ENCODE data around the gene KIF20B. TPM values are rescaled to one million over a fixed set of nuclear protein-coding genes. Genes with fewer than 3 reads are reported as not detected.

The KIF20B gene
- total RNA-seq, 2 experiments from 2014 or later, result 74.6 to 86.2 TPM

DNA sequence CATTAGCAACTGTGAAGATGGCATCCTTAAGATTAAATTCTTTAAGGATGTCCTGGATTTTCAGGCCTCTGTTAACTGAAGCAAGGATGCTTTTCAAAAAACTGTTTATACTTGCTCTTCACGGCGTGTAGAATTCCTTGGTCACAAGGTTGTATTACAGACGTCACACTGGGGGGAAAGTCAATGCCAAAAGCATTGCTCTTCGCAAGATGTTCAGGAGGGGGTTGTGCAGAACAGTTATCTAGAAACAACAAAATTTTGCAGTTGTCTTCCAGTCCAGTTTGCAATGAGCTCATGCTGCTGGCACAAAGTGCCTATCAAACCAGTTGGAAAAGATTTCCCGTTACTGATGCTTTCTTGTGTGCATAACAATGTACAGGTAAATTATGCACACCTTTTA is 8.2 kb upstream of the KIF20B start:
- no peaks in the 10 kb centered on the region for H3K27me3 Mint-ChIP-seq
- DNase-seq (no peak), ATAC-seq (no peak)
- H3K9me3 Mint-ChIP-seq (ENCODE audit: low read depth), result no peaks in the 10 kb centered on the region
- no peaks in the 10 kb centered on the region for H3K36me3 Mint-ChIP-seq (ENCODE audit: low read depth)
- ChIA-PET POLR2A (no interaction called here), CTCF (no interaction called here)
- intact Hi-C loops (cut with DNase I, micrococcal nuclease), result no loop called here
- H3K27ac Mint-ChIP-seq, result no peak overlapping the region
- H3K4me1 Mint-ChIP-seq, result no peaks in the 10 kb centered on the region
- H3K4me3 Mint-ChIP-seq, result no peak overlapping the region

GRCh38 chr10:89695307-89695706 is 6.1 kb upstream of the KIF20B start:
- POLR2A ChIA-PET, result interaction anchor here (0.6 kb wide), 1 partner anchor 1102 kb away, joined by 3 read pairs; no protein-coding TSS in a partner anchor
- H3K36me3 Mint-ChIP-seq (ENCODE audit: low read depth), result no peaks in the 10 kb centered on the region
- DNase-seq, result no peak
- no peak overlapping the region for H3K27ac Mint-ChIP-seq
- no peak for ATAC-seq
- no peaks in the 10 kb centered on the region for H3K27me3 Mint-ChIP-seq
- H3K4me1 Mint-ChIP-seq, result peaks cover 4% of the 10 kb centered on the region
- H3K9me3 Mint-ChIP-seq (ENCODE audit: low read depth), result no peaks in the 10 kb centered on the region
- intact Hi-C loops (cut with DNase I, micrococcal nuclease), result no loop called here
- CTCF ChIA-PET, result no interaction called here
- H3K4me3 Mint-ChIP-seq, result no peak overlapping the region

GRCh38 chr10:89697946-89698345 is 3.4 kb upstream of the KIF20B start:
- Mint-ChIP-seq H3K9me3 (ENCODE audit: low read depth) (no peaks in the 10 kb centered on the region), H3K27me3 (no peaks in the 10 kb centered on the region), H3K27ac (no peak overlapping the region), H3K4me1 (peaks cover 17% of the 10 kb centered on the region), H3K4me3 (no peak overlapping the region), H3K36me3 (ENCODE audit: low read depth) (peaks cover 5% of the 10 kb centered on the region)
- ChIA-PET CTCF (no interaction called here), POLR2A (no interaction called here)
- intact Hi-C loops (cut with DNase I, micrococcal nuclease), result no loop called here
- ATAC-seq, result no peak
- DNase-seq, result no peak

- intact Hi-C loops (cut with DNase I, micrococcal nuclease), result loop anchor here (2.0 to 10.0 kb wide), 5 partner anchors 163 to 709 kb away; partner anchors contain the start of genes FAS (in 1 of the 2), IFIT5 (in 1 of the 2) and LIPA (in 1 of the 2)
- ATAC-seq (no peak), DNase-seq (no peak)
- ChIA-PET CTCF (no interaction called here), POLR2A (no interaction called here)
- Mint-ChIP-seq H3K27ac (no peak overlapping the region), H3K36me3 (ENCODE audit: low read depth) (peaks cover 6% of the 10 kb centered on the region), H3K27me3 (no peaks in the 10 kb centered on the region), H3K4me3 (peak overlapping the region; percentile 21), H3K9me3 (ENCODE audit: low read depth) (no peaks in the 10 kb centered on the region), H3K4me1 (peaks cover 26% of the 10 kb centered on the region)
Observed at GRCh38 chr10:89699581-89700064, 1.8 kb upstream of the KIF20B start.

- H3K27ac Mint-ChIP-seq, result peak overlapping the region; percentile 98
- no peaks in the 10 kb centered on the region for H3K9me3 Mint-ChIP-seq (ENCODE audit: low read depth)
- intact Hi-C loops (cut with DNase I, micrococcal nuclease), result loop anchor here (1.0 to 10.0 kb wide), 9 partner anchors 56 to 1170 kb away; partner anchors contain the start of genes FAS (in 1 of the 2), IFIT1 (in 1 of the 2), IFIT5 (in 1 of the 2) and LIPA (in 1 of the 2)
- H3K4me1 Mint-ChIP-seq, result peaks cover 35% of the 10 kb centered on the region
- no peaks in the 10 kb centered on the region for H3K27me3 Mint-ChIP-seq
- ChIA-PET CTCF (interaction anchor here (1.0 to 1.5 kb wide), 3 partner anchors 15 to 121 kb away, joined by 3 to 5 read pairs (median 3); no protein-coding TSS in a partner anchor), POLR2A (interaction anchor here (0.8 to 1.5 kb wide), 6 partner anchors 15 to 369 kb away, joined by 3 to 22 read pairs (median 3); no protein-coding TSS in a partner anchor)
- ATAC-seq (no peak), DNase-seq (no peak)
- H3K36me3 Mint-ChIP-seq (ENCODE audit: low read depth), result peaks cover 12% of the 10 kb centered on the region
- peak overlapping the region; percentile 99 for H3K4me3 Mint-ChIP-seq
Observed at GRCh38 chr10:89700923-89701241, 508 bp upstream of the KIF20B start.

GRCh38 chr10:89702121-89702480 is 711 bp downstream of the KIF20B start:
- peak overlapping the region; percentile 98 for H3K27ac Mint-ChIP-seq
- POLR2A ChIA-PET, result interaction anchor here (1.2 to 1.5 kb wide), 3 partner anchors 14 to 370 kb away, joined by 3 to 22 read pairs (median 3); no protein-coding TSS in a partner anchor
- H3K4me1 Mint-ChIP-seq, result peaks cover 45% of the 10 kb centered on the region
- intact Hi-C loops (cut with DNase I, micrococcal nuclease), result loop anchor here (5.0 to 10.0 kb wide), 3 partner anchors 160 to 447 kb away; partner anchors contain the start of gene LIPA (in 1 of the 2)
- DNase-seq (peak; percentile 49), ATAC-seq (peak; percentile 4)
- H3K9me3 Mint-ChIP-seq (ENCODE audit: low read depth), result no peaks in the 10 kb centered on the region
- H3K4me3 Mint-ChIP-seq, result peak overlapping the region; percentile 99
- H3K36me3 Mint-ChIP-seq (ENCODE audit: low read depth), result peaks cover 21% of the 10 kb centered on the region
- CTCF ChIA-PET, result interaction anchor here (1.2 kb wide), 1 partner anchor 41 kb away, joined by 4 read pairs; no protein-coding TSS in a partner anchor
- no peaks in the 10 kb centered on the region for H3K27me3 Mint-ChIP-seq

DNA sequence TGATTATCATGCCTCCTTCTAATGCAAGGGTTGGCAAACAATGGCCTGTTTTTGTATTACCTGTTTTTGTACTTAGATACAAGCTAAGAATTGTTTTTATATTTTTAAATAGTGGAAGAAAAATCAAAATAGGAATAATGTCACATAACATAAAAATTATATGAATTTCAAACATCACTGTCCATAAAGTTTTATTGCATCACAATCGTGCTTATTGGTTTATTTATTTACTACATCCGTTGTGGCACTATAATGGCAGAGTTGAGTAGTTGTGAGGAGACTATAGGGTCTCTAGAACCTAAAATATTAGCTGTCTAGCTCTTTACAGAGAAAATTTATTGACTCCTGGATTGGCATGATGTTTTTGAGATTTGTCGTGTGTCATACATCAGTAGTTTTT is 4.1 kb downstream of the KIF20B start:
- Mint-ChIP-seq H3K27me3 (no peaks in the 10 kb centered on the region), H3K36me3 (ENCODE audit: low read depth) (peaks cover 28% of the 10 kb centered on the region), H3K4me3 (no peak overlapping the region), H3K9me3 (ENCODE audit: low read depth) (no peaks in the 10 kb centered on the region), H3K4me1 (peaks cover 42% of the 10 kb centered on the region), H3K27ac (no peak overlapping the region)
- intact Hi-C loops (cut with DNase I, micrococcal nuclease), result loop anchor here in 1 of 2 experiments (10.0 kb wide), 1 partner anchor 451 kb away; the partner anchor contains the start of gene LIPA
- ChIA-PET CTCF (no interaction called here), POLR2A (no interaction called here)
- ATAC-seq (no peak), DNase-seq (no peak)

GRCh38 chr10:89706011-89706410 is 4.6 kb downstream of the KIF20B start:
- DNase-seq (no peak), ATAC-seq (no peak)
- CTCF ChIA-PET, result no interaction called here
- peaks cover 39% of the 10 kb centered on the region for H3K4me1 Mint-ChIP-seq
- H3K4me3 Mint-ChIP-seq, result no peak overlapping the region
- intact Hi-C loops (cut with DNase I, micrococcal nuclease), result loop anchor here in 1 of 2 experiments (10.0 kb wide), 1 partner anchor 451 kb away; the partner anchor contains the start of gene LIPA
- POLR2A ChIA-PET, result no interaction called here
- no peaks in the 10 kb centered on the region for H3K27me3 Mint-ChIP-seq
- no peak overlapping the region for H3K27ac Mint-ChIP-seq
- H3K36me3 Mint-ChIP-seq (ENCODE audit: low read depth), result peaks cover 31% of the 10 kb centered on the region
- no peaks in the 10 kb centered on the region for H3K9me3 Mint-ChIP-seq (ENCODE audit: low read depth)

DNA sequence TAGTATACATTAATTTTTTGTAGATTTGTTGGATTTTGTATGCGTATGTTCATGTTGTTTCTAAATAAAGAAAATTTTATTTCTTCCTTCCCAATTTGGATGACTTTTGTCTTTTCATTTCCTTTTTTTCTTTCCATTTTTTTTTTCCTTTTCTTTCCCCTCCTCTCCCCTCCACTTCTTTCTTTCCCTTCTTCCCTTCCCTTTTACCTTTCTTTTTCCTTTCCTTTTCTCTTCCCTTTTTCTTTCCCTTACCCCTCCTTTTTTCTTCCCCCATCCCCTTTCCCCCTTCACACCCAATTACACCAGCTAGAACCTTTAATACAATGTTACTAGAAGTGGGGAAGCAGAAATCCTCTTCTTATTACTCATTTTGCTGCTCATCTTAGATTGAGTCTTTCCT is 6.0 kb downstream of the KIF20B start:
- Mint-ChIP-seq H3K27ac (no peak overlapping the region), H3K27me3 (no peaks in the 10 kb centered on the region), H3K36me3 (ENCODE audit: low read depth) (peaks cover 32% of the 10 kb centered on the region), H3K9me3 (ENCODE audit: low read depth) (no peaks in the 10 kb centered on the region), H3K4me3 (no peak overlapping the region), H3K4me1 (peaks cover 35% of the 10 kb centered on the region)
- CTCF ChIA-PET, result interaction anchor here (0.6 kb wide), 1 partner anchor 17 kb away, joined by 3 read pairs; no protein-coding TSS in a partner anchor
- intact Hi-C loops (cut with DNase I, micrococcal nuclease), result loop anchor here in 1 of 2 experiments (10.0 kb wide), 1 partner anchor 453 kb away; the partner anchor contains the start of gene LIPA
- ATAC-seq (no peak), DNase-seq (no peak)
- POLR2A ChIA-PET, result no interaction called here

DNA sequence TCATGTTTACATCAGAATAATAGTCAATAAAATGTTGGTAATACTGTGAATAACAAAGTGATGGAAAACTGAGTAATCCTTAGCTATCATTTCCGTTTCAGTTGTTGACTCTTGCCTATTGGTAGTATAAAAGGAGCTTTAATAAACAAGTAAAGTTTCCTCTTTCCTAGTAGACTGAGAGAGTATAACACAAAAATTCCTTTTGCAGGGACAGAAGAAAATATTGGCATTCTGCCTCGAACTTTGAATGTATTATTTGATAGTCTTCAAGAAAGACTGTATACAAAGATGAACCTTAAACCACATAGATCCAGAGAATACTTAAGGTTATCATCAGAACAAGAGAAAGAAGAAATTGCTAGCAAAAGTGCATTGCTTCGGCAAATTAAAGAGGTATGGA is 9.4 kb downstream of the KIF20B start:
- H3K4me1 Mint-ChIP-seq, result peaks cover 13% of the 10 kb centered on the region
- peaks cover 31% of the 10 kb centered on the region for H3K36me3 Mint-ChIP-seq (ENCODE audit: low read depth)
- ChIA-PET POLR2A (no interaction called here), CTCF (no interaction called here)
- no peaks in the 10 kb centered on the region for H3K9me3 Mint-ChIP-seq (ENCODE audit: low read depth)
- ATAC-seq (no peak), DNase-seq (no peak)
- intact Hi-C loops (cut with DNase I, micrococcal nuclease), result no loop called here
- H3K27ac Mint-ChIP-seq, result no peak overlapping the region
- H3K27me3 Mint-ChIP-seq, result no peaks in the 10 kb centered on the region
- H3K4me3 Mint-ChIP-seq, result no peak overlapping the region

- no peak overlapping the region for H3K27ac Mint-ChIP-seq
- ChIA-PET CTCF (no interaction called here), POLR2A (no interaction called here)
- H3K4me3 Mint-ChIP-seq, result no peak overlapping the region
- no peaks in the 10 kb centered on the region for H3K27me3 Mint-ChIP-seq
- H3K4me1 Mint-ChIP-seq, result peaks cover 4% of the 10 kb centered on the region
- no peaks in the 10 kb centered on the region for H3K9me3 Mint-ChIP-seq (ENCODE audit: low read depth)
- no peak for ATAC-seq
- no peak for DNase-seq
- peaks cover 38% of the 10 kb centered on the region for H3K36me3 Mint-ChIP-seq (ENCODE audit: low read depth)
- intact Hi-C loops (cut with DNase I, micrococcal nuclease), result no loop called here
Observed at GRCh38 chr10:89734616-89735015, 33.2 kb downstream of the KIF20B start.

- H3K27ac Mint-ChIP-seq, result no peak overlapping the region
- no peaks in the 10 kb centered on the region for H3K27me3 Mint-ChIP-seq
- H3K4me3 Mint-ChIP-seq, result no peak overlapping the region
- ATAC-seq (no peak), DNase-seq (no peak)
- peaks cover 4% of the 10 kb centered on the region for H3K4me1 Mint-ChIP-seq
- peaks cover 35% of the 10 kb centered on the region for H3K36me3 Mint-ChIP-seq (ENCODE audit: low read depth)
- ChIA-PET POLR2A (no interaction called here), CTCF (interaction anchor here (0.5 to 0.7 kb wide), 3 partner anchors 9 to 491 kb away, joined by 3 read pairs; no protein-coding TSS in a partner anchor)
- intact Hi-C loops (cut with DNase I, micrococcal nuclease), result no loop called here
- H3K9me3 Mint-ChIP-seq (ENCODE audit: low read depth), result no peaks in the 10 kb centered on the region
Observed at GRCh38 chr10:89738551-89739209, 37.3 kb downstream of the KIF20B start.
